H1 (cell line): ENCODE data around the gene SLITRK3. TPM values are rescaled to one million over a fixed set of nuclear protein-coding genes. Genes with fewer than 3 reads are reported as not detected.

Experiments used
- EP300 ChIP-seq, 2 experiments: IDR thresholded peaks; 1 replicate in 1 of 2; 2 replicates in 1 of 2; pipeline ENCODE4 v1.6.1; 2011 to 2012; ENCODE audit warnings: low read depth in 2 of 2, low read length in 2 of 2, mild to moderate bottlenecking in 2 of 2, borderline replicate concordance in 1 of 2, inconsistent platforms in 1 of 2, moderate library complexity in 1 of 2
- RAD21 ChIP-seq, 2 experiments: IDR thresholded peaks in 1 of 2; conservative IDR thresholded peaks in 1 of 2; 2 replicates each; pipeline ENCODE4 v1.6.1; 2011; ENCODE audit warnings: low read depth in 2 of 2, low read length in 2 of 2, improper control_type of control experiment in 1 of 2, inconsistent platforms in 1 of 2, mild to moderate bottlenecking in 1 of 2, moderate library complexity in 1 of 2
- RFX5 ChIP-seq: IDR thresholded peaks from 2 replicates; pipeline ENCODE4 v1.6.1; 2011; ENCODE audit warnings: low read depth, low read length, improper control_type of control experiment, borderline replicate concordance
- SIX5 ChIP-seq: IDR thresholded peaks from 2 replicates; pipeline ENCODE4 v1.6.1; 2011; ENCODE audit warnings: mild to moderate bottlenecking, low read depth, low read length
- polyA plus RNA-seq, 7 experiments: library from polyadenylated mRNA; depleted of rRNA in 3 of 7; stranded (reverse) in 5 of 7; unstranded in 2 of 7; fragments of >200 nt in 5 of 7; fragments of 200-250 nt in 2 of 7; gene quantifications; 1 replicate in 5 of 7; 2 replicates in 1 of 7; 4 replicates in 1 of 7; pipeline versions ENCODE4 v1.2.1 to v1.2.3, GENCODE V29; 2011 to 2013; ENCODE audit warnings: missing spikeins in 2 of 7, mixed read lengths in 2 of 7
- total RNA-seq: library from RNA; stranded (reverse); fragmentation: NEBNext Ultra II Directional; extraction: Animal tissue kit (Norgen Biotek cat#: 25700); gene quantifications from 2 replicates; pipeline ENCODE4 v1.2.1, GENCODE V29; 2021

SLITRK3 gene
- total and polyA plus RNA-seq, 2 of the 8 experiments (the other 6 are each of a cell fraction or from before 2014, with no cell fraction given), result 0.71 to 3.4 TPM

- TF ChIP-seq RFX5 (no peak), SIX5 (no peak), EP300 (IDR thresholded peaks at IDR 0.05; ENCODE audit: borderline replicate concordance in 1 of 2, low read depth in 2 of 2, low read length in 2 of 2) (no peak), RAD21 (IDR thresholded peaks at IDR 0.05 in 1 of 2, conservative IDR thresholded peaks at IDR 0.05 in 1 of 2; ENCODE audit: low read depth in 2 of 2, low read length in 2 of 2) (no peak)
Observed at GRCh38 chr3:165233501-165234195, 37.5 kb upstream of the SLITRK3 start (continued).
